MCF 10A (cell line): Measurements from ENCODE around the gene MYADML2. TPM values are rescaled to one million over a fixed set of nuclear protein-coding genes. Genes with fewer than 3 reads are reported as not detected.
"Not testable (repeated sequence)": the region's sequence is repeated elsewhere in the genome, so short reads cannot be mapped to it uniquely, and the experiment has no call there.

Experiments
- BruUV-seq: library from RNA; stranded (reverse); fragments of 400-500 nt; replicated peaks from 2 replicates; lab custom pipeline; 2021; lab: Mats Ljungman, UMichigan
- CTCF ChIA-PET: fragments of 300-600 bp; sonication (Branson Sonifier 250); formaldehyde crosslinking; extraction: SDS; loops from one replicate; lab custom pipeline; 2021; ENCODE audit warnings: antibody characterized with exemption, inconsistent platforms; lab: Yijun Ruan, JAX
- POLR2A ChIA-PET: fragments of 300-600, 350-650 bp; sonication (Branson Sonifier 250); formaldehyde crosslinking; extraction: SDS; loops from one replicate; lab custom pipeline; 2020; ENCODE audit warnings: antibody characterized with exemption, inconsistent platforms; lab: Yijun Ruan, JAX
- DNase-seq: peaks from one replicate; pipeline ENCODE4 v3.0.0-alpha.2; 2018; ENCODE audit not compliant: unreplicated experiment
- H3K27ac Mint-ChIP-seq: one replicate; pipeline ENCODE4 v1.8.0; 2022; ENCODE audit warnings: mild to moderate bottlenecking, low read depth, mixed read lengths; ENCODE audit not compliant: unreplicated experiment
- H3K27me3 Mint-ChIP-seq: one replicate; pipeline ENCODE4 v1.8.0; 2022; ENCODE audit warnings: mixed read lengths; ENCODE audit not compliant: insufficient read depth, unreplicated experiment
- H3K36me3 Mint-ChIP-seq: one replicate; pipeline ENCODE4 v1.8.0; 2022; ENCODE audit warnings: mild to moderate bottlenecking, moderate library complexity, mixed read lengths; ENCODE audit not compliant: insufficient read depth, unreplicated experiment
- H3K4me1 Mint-ChIP-seq: one replicate; pipeline ENCODE4 v1.8.0; 2022; ENCODE audit warnings: mixed read lengths; ENCODE audit not compliant: insufficient read depth, unreplicated experiment
- H3K4me3 Mint-ChIP-seq: one replicate; pipeline ENCODE4 v1.8.0; 2022; ENCODE audit warnings: mild to moderate bottlenecking, moderate library complexity, mixed read lengths; ENCODE audit not compliant: unreplicated experiment
- H3K9me3 Mint-ChIP-seq: one replicate; pipeline ENCODE4 v1.8.0; 2022; ENCODE audit warnings: mixed read lengths; ENCODE audit not compliant: unreplicated experiment
- intact Hi-C: fragments of 100-400 bp; cut with micrococcal nuclease; formaldehyde crosslinking; loops from 2 replicates; pipeline ENCODE4 v1.14.1; 2022
- total RNA-seq: library from RNA; stranded (reverse); gene quantifications from 2 replicates; pipeline ENCODE4 v1.2.3, GENCODE V29; 2022
- TF ChIP-seq, protein P1 (sequence below): fragments of 200-600 bp; IDR thresholded peaks from one replicate; pipeline ENCODE4 v1.8.0; 2022; ENCODE audit warnings: antibody characterized with exemption, mild to moderate bottlenecking; ENCODE audit not compliant: unreplicated experiment

MYADML2 gene
- total RNA-seq, 1 experiment from 2014 or later, result not detected

DNA sequence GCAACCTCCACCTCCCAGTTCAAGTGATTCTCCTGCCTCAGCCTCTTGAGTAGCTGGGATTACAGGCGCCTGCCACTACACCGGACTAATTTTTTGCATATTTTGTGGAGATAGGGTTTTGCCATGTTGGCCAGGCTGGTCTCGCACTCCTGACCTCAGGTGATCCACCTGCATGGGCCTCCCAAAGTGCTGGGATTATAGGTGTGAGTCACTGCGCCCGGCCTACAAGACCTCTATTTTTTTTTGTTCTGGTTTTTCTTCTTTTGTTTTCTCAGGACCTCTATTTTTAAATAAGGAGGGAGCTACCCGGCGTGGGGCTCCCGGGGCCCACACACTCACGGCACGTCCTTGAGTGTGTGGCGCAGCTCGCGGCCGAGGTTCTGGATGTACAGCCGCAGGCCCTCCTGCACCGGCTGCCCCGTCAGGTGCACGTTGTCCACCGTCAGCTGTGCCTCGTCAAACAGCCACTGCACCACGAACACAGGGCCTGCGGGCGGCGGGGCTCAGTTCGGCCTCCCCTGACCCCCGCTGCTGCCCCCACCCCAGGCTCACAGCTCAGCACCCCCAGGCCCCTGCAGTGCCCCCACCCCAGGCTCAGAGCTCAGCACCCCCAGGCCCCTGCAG, 8.1 kb upstream of the MYADML2 start:
- CTCF ChIA-PET, result interaction anchor here (0.8 to 1.6 kb wide), 5 partner anchors 26 to 225 kb away, joined by 3 to 6 read pairs (median 4); partner anchors contain the start of gene CENPX
- Mint-ChIP-seq H3K9me3 (no peaks in the 10 kb centered on the region), H3K4me1 (no peaks in the 10 kb centered on the region), H3K27me3 (peaks cover 9% of the 10 kb centered on the region), H3K36me3 (no peaks in the 10 kb centered on the region), H3K27ac (no peak overlapping the region), H3K4me3 (no peak overlapping the region)
- POLR2A ChIA-PET, result no interaction called here
- no peak for DNase-seq
- BruUV-seq, result no TSS peak
- TF ChIP-seq, protein P1, sequence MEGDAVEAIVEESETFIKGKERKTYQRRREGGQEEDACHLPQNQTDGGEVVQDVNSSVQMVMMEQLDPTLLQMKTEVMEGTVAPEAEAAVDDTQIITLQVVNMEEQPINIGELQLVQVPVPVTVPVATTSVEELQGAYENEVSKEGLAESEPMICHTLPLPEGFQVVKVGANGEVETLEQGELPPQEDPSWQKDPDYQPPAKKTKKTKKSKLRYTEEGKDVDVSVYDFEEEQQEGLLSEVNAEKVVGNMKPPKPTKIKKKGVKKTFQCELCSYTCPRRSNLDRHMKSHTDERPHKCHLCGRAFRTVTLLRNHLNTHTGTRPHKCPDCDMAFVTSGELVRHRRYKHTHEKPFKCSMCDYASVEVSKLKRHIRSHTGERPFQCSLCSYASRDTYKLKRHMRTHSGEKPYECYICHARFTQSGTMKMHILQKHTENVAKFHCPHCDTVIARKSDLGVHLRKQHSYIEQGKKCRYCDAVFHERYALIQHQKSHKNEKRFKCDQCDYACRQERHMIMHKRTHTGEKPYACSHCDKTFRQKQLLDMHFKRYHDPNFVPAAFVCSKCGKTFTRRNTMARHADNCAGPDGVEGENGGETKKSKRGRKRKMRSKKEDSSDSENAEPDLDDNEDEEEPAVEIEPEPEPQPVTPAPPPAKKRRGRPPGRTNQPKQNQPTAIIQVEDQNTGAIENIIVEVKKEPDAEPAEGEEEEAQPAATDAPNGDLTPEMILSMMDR, result no peak
- intact Hi-C loops, result no loop called here

DNA sequence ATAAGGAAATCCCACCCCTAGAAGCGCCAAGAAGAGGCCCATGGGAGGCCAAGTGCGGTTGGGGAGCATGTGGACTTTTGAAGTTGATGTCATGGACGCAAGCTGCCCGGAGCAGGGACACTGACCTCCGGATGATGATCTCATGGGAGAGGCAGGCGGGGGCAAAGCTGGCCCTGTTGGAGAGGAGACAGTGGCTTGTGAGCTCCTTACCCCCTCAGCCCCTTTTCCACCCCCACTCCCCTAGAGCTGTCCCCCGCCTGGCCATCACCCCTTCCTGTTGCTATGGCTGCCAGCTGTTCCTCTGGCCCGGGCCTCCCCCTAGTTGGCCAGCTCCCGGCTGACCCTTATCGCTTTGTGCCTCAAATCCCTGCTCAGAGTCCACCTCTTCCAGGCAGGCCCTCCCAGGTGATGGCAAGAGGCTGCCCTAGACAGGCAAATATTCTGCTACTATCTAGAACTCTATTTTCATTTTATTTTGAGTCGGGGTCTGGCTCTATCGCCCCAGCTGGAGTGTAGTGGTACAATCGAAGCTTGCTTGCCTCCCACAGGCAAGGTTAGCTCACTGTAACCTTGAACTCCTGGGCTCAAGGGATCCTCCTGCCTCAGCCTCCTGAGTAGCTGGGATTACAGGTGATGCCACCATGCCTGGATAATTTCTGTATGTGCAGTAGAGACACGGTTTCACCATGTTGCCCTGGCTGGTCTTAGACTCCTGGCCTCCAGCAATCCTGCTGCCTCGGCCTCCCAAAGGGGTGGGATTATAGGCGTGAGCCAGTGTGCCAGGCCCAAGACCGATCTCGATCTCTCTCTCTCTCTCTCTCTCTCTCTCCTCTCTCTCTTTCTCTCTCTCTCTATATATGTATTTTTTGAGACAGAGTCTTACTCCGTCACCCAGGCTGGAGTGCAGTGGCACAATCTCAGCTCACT, 7.4 kb upstream of the MYADML2 start:
- H3K27me3 Mint-ChIP-seq, result peaks cover 9% of the 10 kb centered on the region
- H3K9me3 Mint-ChIP-seq, result no peaks in the 10 kb centered on the region
- H3K36me3 Mint-ChIP-seq, result no peaks in the 10 kb centered on the region
- no peaks in the 10 kb centered on the region for H3K4me1 Mint-ChIP-seq
- no TSS peak for BruUV-seq
- H3K27ac Mint-ChIP-seq, result no peak overlapping the region
- ChIA-PET POLR2A (interaction anchor here (0.9 kb wide), 1 partner anchor 67 kb away, joined by 4 read pairs; no protein-coding TSS in a partner anchor), CTCF (interaction anchor here (0.5 to 1.6 kb wide), 6 partner anchors 18 to 141 kb away, joined by 3 to 6 read pairs (median 5); partner anchors contain the start of genes CENPX and MAFG)
- TF ChIP-seq, protein P1, result no peak
- intact Hi-C loops, result no loop called here
- no peak for DNase-seq
- no peak overlapping the region for H3K4me3 Mint-ChIP-seq

GRCh38 chr17:81953443-81953842, 6.4 kb upstream of the MYADML2 start:
- BruUV-seq, H3K36me3 Mint-ChIP-seq, DNase-seq, intact Hi-C loops, H3K27ac Mint-ChIP-seq, H3K4me3 Mint-ChIP-seq, POLR2A ChIA-PET, H3K9me3 Mint-ChIP-seq, H3K27me3 Mint-ChIP-seq, H3K4me1 Mint-ChIP-seq: not testable (repeated sequence)
- CTCF ChIA-PET, result interaction anchor here (0.5 to 1.6 kb wide), 4 partner anchors 24 to 142 kb away, joined by 3 to 5 read pairs (median 5); partner anchors contain the start of gene MAFG

GRCh38 chr17:81952792-81953228, 5.8 kb upstream of the MYADML2 start:
- POLR2A ChIA-PET, result no interaction called here
- TF ChIP-seq, protein P1, result no peak
- no peak overlapping the region for H3K4me3 Mint-ChIP-seq
- BruUV-seq, result no TSS peak
- no peak for DNase-seq
- intact Hi-C loops, result no loop called here
- CTCF ChIA-PET, result interaction anchor here (0.7 to 1.2 kb wide), 2 partner anchors 25 to 53 kb away, joined by 3 to 5 read pairs; partner anchors contain the start of gene MAFG
- no peaks in the 10 kb centered on the region for H3K36me3 Mint-ChIP-seq
- no peaks in the 10 kb centered on the region for H3K9me3 Mint-ChIP-seq
- H3K27ac Mint-ChIP-seq, result no peak overlapping the region
- no peaks in the 10 kb centered on the region for H3K4me1 Mint-ChIP-seq
- H3K27me3 Mint-ChIP-seq, result no peaks in the 10 kb centered on the region
